HepG2 (cell line): ENCODE results near the gene PRKAG1. TPM values are rescaled to one million over a fixed set of nuclear protein-coding genes. Genes with fewer than 3 reads are reported as not detected.

Experiments
- ATAC-seq: fragments of 200-7000 bp; cut with Tn5 transposase; 3 replicates; pipeline ENCODE4 v1.9.1; 2020; ENCODE audit warnings: mild to moderate bottlenecking, moderate library complexity
- BruUV-seq: library from RNA; stranded (reverse); fragments of 400-500 nt; replicated peaks from 2 replicates; lab custom pipeline; 2021; lab: Mats Ljungman, UMichigan
- CTCF ChIA-PET: fragments of 300-600 bp; formaldehyde crosslinking; extraction: SDS; loops from one replicate; lab custom pipeline; 2021; ENCODE audit warnings: low total read pairs, inconsistent platforms, low intra/inter-chr PET ratio; lab: Yijun Ruan, JAX
- POLR2A ChIA-PET: fragments of 350-600 bp; sonication (Branson Sonifier 250); formaldehyde crosslinking; loops from one replicate; lab custom pipeline; 2020; ENCODE audit warnings: antibody characterized with exemption, inconsistent platforms; lab: Yijun Ruan, JAX
- DNase-seq: peaks from one replicate; pipeline ENCODE4 v3.0.0-alpha.2; 2015; ENCODE audit warnings: low spot score
- FAIRE-seq: peaks from 3 replicates; lab custom pipeline; 2011; peaks lifted over from hg19 to GRCh38; lab: Jason Lieb, UNC
- H2AFZ ChIP-seq: one replicate; pipeline ENCODE4 v1.6.1; 2011; ENCODE audit warnings: low read length, inconsistent platforms
- H3K27ac ChIP-seq: fragments of 300-600 bp; 3 replicates; pipeline ENCODE4 v1.8.0; 2011; ENCODE audit warnings: mixed run types, mild to moderate bottlenecking, mixed read lengths, low read length, inconsistent platforms; ENCODE audit not compliant: insufficient read depth; ENCODE audit errors: extremely low read length
- H3K27me3 ChIP-seq, 2 experiments: fragments of 200-600 bp in 1 of 2; 2 replicates in 1 of 2; 3 replicates in 1 of 2; pipeline versions ENCODE4 v1.6.0 to v1.8.0; 2011; ENCODE audit warnings: low read length in 2 of 2, mild to moderate bottlenecking in 2 of 2, moderate library complexity in 2 of 2, inconsistent platforms in 1 of 2; ENCODE audit not compliant: insufficient read depth in 2 of 2, control insufficient read depth in 1 of 2
- H3K36me3 ChIP-seq, 2 experiments: fragments of 200-600 bp in 1 of 2; replicated peaks in 1 of 2; 2 replicates in 1 of 2; 3 replicates in 1 of 2; pipeline versions ENCODE4 v1.5.1 to v1.8.0; 2011; ENCODE audit warnings: low read length in 2 of 2, inconsistent platforms in 1 of 2; ENCODE audit not compliant: insufficient read depth in 2 of 2, control insufficient read depth in 1 of 2
- H3K4me1 ChIP-seq: 2 replicates; pipeline ENCODE4 v1.5.1; 2012; ENCODE audit warnings: low read length, inconsistent platforms; ENCODE audit not compliant: insufficient read depth
- H3K4me2 ChIP-seq: 2 replicates; pipeline ENCODE4 v1.6.0; 2011; ENCODE audit warnings: low read depth, low read length, inconsistent platforms
- H3K4me3 ChIP-seq, 3 experiments: fragments of 200-600 bp in 1 of 3; sonication (generic), shearing (Covaris generic) in 1 of 3; replicated peaks in 1 of 3; 2 replicates each; pipeline ENCODE4 v1.5.1; 2011 to 2016; ENCODE audit warnings: low read length in 3 of 3, inconsistent platforms in 2 of 3, low read depth in 2 of 3, mild to moderate bottlenecking in 2 of 3, control low read depth in 1 of 3, mixed read lengths in 1 of 3; ENCODE audit not compliant: insufficient read depth in 1 of 3
- H3K79me2 ChIP-seq: one replicate; pipeline ENCODE4 v1.6.1; 2011; ENCODE audit warnings: low read length, inconsistent platforms; ENCODE audit not compliant: insufficient read depth
- H3K9ac ChIP-seq: 2 replicates; pipeline ENCODE4 v1.6.0; 2011; ENCODE audit warnings: mild to moderate bottlenecking, low read depth, low read length, inconsistent platforms; ENCODE audit not compliant: insufficient read depth
- H3K9me3 ChIP-seq: 2 replicates; pipeline ENCODE4 v1.5.1; 2012; ENCODE audit warnings: mild to moderate bottlenecking, low read length
- H4K20me1 ChIP-seq: 2 replicates; pipeline ENCODE4 v1.6.0; 2011; ENCODE audit warnings: inconsistent platforms, mild to moderate bottlenecking, low read length, moderate library complexity; ENCODE audit not compliant: insufficient read depth
- ATM ChIP-seq: fragments of 450-650 bp; IDR thresholded peaks from 2 replicates; pipeline ENCODE4 v1.7.1; 2017; ENCODE audit warnings: mild to moderate bottlenecking, borderline replicate concordance
- BCL6 ChIP-seq: IDR thresholded peaks from 2 replicates; pipeline ENCODE4 v1.6.1; 2016; ENCODE audit warnings: missing genetic modification reagents, missing compliant biosample characterization
- HNF4A ChIP-seq: sonication (generic); formaldehyde crosslinking; IDR thresholded peaks from 2 replicates; pipeline ENCODE4 v1.4.0; 2020; ENCODE audit warnings: missing genetic modification reagents
- HOXA9 ChIP-seq: sonication (generic); formaldehyde crosslinking; IDR thresholded peaks from 2 replicates; pipeline ENCODE4 v1.8.1; 2022; ENCODE audit warnings: missing genetic modification reagents, mild to moderate bottlenecking, moderate library complexity, borderline replicate concordance
- KLF15 ChIP-seq: sonication (generic); formaldehyde crosslinking; IDR thresholded peaks from 2 replicates; pipeline ENCODE4 v1.8.1; 2023; ENCODE audit warnings: borderline replicate concordance, mild to moderate bottlenecking, inconsistent platforms, missing genetic modification reagents, mixed read lengths
- MTF1 ChIP-seq: sonication (generic); formaldehyde crosslinking; IDR thresholded peaks from 2 replicates; pipeline ENCODE4 v1.5.0; 2020; ENCODE audit warnings: missing genetic modification reagents
- SIX1 ChIP-seq: sonication (generic); formaldehyde crosslinking; IDR thresholded peaks from 2 replicates; pipeline ENCODE4 v1.4.0; 2020; ENCODE audit warnings: missing genetic modification reagents, borderline replicate concordance
- WGBS: methylation state at CpG from one replicate; pipeline ENCODE4 v1.1.6; 2017; ENCODE audit warnings: low lambda C conversion rate; 5-methylcytosine and 5-hydroxymethylcytosine counted together
- in situ Hi-C: cut with HindIII; loops from 2 replicates; pipeline ENCODE4 v1.10.0; 2017; ENCODE audit warnings: low pct_unique_long_range_greater_than_20kb; ENCODE audit not compliant: extremely low pct_ligation_motif_present
- intact Hi-C: fragments of 100-400 bp; cut with micrococcal nuclease; formaldehyde crosslinking; loops from one replicate; pipeline ENCODE4 v1.10.0; 2022; ENCODE audit not compliant: unreplicated experiment
- polyA plus RNA-seq, 8 experiments: library from polyadenylated mRNA; depleted of rRNA in 3 of 8; stranded (reverse) in 7 of 8; unstranded in 1 of 8; fragments of >200 nt; fragmentation: Illumina TruSeq in 4 of 8; extraction: Trizol in 4 of 8; gene quantifications; 2 replicates each; pipeline versions ENCODE4 v1.2.1 to v1.2.3, GENCODE V29; 2011 to 2016; ENCODE audit warnings: low read depth in 4 of 8, missing spikeins in 1 of 8, mixed read lengths in 1 of 8; ENCODE audit not compliant: insufficient read depth in 1 of 8
- total RNA-seq, 5 experiments: library from RNA; depleted of rRNA; stranded (reverse); fragments of >200 nt; fragmentation: Illumina TruSeq; extraction: Trizol; gene quantifications; 2 replicates each; pipeline ENCODE4 v1.2.3, GENCODE V29; 2016; ENCODE audit warnings: low read depth in 1 of 5

Gene PRKAG1
- total and polyA plus RNA-seq, 2 of the 13 experiments (the other 11 are each of a cell fraction or from before 2014, with no cell fraction given): 26.1 to 32.8 TPM

DNA sequence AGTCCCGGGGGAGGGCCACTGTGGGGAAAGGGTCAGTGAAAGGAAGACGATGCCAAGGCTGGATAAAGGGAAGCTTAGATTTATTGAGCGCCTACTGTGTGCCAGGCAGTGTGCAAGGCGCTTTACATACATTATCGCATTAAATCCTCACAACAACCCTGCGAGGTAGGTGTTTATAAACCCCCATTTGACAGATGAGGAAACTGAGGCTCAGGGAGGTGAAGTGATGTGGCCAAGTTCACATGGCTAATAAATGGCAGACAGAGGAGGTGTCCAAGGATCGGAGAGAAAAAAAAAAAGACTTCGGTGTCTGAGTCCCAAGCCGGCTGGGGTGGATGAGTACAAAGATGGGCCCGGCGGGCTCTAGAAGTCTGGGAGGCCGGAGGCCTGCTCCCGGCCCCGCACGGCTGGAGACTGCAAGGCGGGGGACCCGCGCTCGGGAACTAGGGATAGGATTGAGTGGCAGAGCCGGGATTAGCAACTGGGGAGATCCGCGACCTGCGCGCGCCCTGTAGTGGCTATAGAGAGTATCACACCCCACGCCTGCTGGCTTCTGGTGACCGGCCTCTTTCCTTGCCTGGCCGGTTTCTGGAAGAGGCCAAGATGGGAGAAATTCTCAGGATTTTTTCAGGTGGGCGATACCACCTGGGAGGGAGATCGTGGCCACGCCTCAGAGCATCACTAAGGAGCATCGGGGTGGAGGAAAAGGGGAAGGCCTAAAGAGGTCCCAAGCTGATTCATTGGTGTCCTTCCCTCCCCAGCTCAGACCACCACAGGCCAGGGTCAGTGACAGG, 23.3 kb downstream of the PRKAG1 start (continued):
- TF ChIP-seq HOXA9 (CRISPR knock-in tag): no peak
- TF ChIP-seq, all 625 proteins: peak for 19

DNA sequence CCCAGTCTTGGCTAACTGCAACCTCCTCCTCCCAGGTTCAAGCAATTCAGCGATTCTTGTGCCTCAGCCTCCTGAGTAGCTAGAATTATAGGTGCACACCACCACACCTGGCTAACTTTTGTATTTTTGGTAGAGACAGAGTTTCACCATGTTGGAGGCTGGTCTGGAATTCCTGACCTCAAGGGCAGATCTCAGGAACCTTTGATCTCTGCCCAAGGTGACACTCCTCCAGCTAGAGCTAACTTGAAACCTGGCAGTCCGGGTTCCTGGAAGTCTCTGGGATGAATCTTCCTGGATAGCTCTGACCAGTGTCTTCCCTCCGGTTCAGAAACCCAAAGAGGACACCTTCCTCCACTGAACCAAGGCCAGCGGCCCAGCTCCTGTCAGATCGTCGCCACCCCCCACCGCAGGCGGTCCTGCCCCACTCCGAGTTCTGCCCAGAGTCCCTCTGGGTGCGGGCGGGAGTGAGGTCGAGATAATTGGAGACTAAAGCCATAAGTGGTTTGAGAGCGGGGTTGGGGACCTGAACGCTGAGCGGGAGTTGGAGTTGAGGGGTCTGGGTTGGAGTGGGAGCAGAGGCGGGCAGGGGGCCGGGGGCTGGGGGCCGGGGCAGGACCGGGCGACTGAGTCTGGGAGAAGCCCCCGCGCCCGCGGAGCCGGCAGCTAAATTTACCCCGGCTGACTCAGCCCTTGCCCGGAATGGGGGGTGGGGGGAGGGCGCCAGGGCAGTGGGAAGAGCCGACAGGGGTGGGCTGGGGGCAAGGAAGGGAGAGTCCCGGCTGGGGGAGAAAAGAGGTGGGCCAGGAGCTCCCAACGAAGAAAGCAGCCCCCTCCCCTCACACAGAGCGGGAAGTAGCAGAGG, 24.1 kb downstream of the PRKAG1 start:
- TF ChIP-seq ATM (no peak), KLF15 (CRISPR knock-in tag) (no peak), SIX1 (CRISPR knock-in tag) (no peak), MTF1 (CRISPR knock-in tag) (no peak), HNF4A (CRISPR knock-in tag) (peak; percentile 24; the same call in 1 of the 2 replicates), BCL6 (CRISPR knock-in tag) (peak; percentile 73)
- Histone ChIP-seq H3K9ac (no peak overlapping the region), H3K79me2 (no peaks in the 10 kb centered on the region), H3K36me3 (no peaks in the 10 kb centered on the region), H3K4me1 (peaks cover 51% of the 10 kb centered on the region), H4K20me1 (no peaks in the 10 kb centered on the region), H2AFZ (no peak overlapping the region), H3K27me3 (peaks cover 10 to 56% of the 10 kb centered on the region in 2 experiments; a peak in 4 of 5 replicates), H3K9me3 (no peaks in the 10 kb centered on the region), H3K4me3 (peak overlapping the region in 1 of 3 experiments; percentile 40; a peak in 1 of 6 replicates), H3K4me2 (peak overlapping the region; percentile 60), H3K27ac (no peak overlapping the region)
- POLR2A ChIA-PET: interaction anchor here (0.6 kb wide), 1 partner anchor 242 kb away, joined by 3 read pairs; no protein-coding TSS in a partner anchor
- BruUV-seq: no TSS peak
- ATAC-seq (no peak), FAIRE-seq (peak; percentile 46), DNase-seq (no peak)
- WGBS: 37% methylated on average over 27 of the region's 32 CpGs
- intact Hi-C loops (loop anchor here (5.0 kb wide), 1 partner anchor 573 kb away; the partner anchor contains the start of gene MCRS1), in situ Hi-C loops (no loop called here)
- CTCF ChIA-PET: interaction anchor here (1.0 to 1.3 kb wide), 3 partner anchors 14 to 60 kb away, joined by 4 to 11 read pairs (median 5); no protein-coding TSS in a partner anchor
